Right renal cortex interstitium (tissue), 3 donors: Measurements from ENCODE around the gene BHLHA15. TPM values are rescaled to one million over a fixed set of nuclear protein-coding genes. Genes with fewer than 3 reads are reported as not detected.
"Not testable (repeated sequence)": the region's sequence is repeated elsewhere in the genome, so short reads cannot be mapped to it uniquely, and the experiment has no call there.

Experiments used
- DNase-seq, 3 donors: peaks; one replicate each; pipeline ENCODE4 v3.0.0-alpha.2; 2013; ENCODE audit warnings: low read depth in 3 of 3, low spot score in 2 of 3
- polyA plus RNA-seq, 3 donors: library from polyadenylated mRNA; unstranded; fragments of 120-200 nt; gene quantifications; one replicate each; pipeline ENCODE4 v1.2.1, GENCODE V29; 2013; ENCODE audit not compliant: insufficient read length in 3 of 3

Gene BHLHA15
- polyA plus RNA-seq, 3 donors = 0.29 TPM; not detected in 2

DNA sequence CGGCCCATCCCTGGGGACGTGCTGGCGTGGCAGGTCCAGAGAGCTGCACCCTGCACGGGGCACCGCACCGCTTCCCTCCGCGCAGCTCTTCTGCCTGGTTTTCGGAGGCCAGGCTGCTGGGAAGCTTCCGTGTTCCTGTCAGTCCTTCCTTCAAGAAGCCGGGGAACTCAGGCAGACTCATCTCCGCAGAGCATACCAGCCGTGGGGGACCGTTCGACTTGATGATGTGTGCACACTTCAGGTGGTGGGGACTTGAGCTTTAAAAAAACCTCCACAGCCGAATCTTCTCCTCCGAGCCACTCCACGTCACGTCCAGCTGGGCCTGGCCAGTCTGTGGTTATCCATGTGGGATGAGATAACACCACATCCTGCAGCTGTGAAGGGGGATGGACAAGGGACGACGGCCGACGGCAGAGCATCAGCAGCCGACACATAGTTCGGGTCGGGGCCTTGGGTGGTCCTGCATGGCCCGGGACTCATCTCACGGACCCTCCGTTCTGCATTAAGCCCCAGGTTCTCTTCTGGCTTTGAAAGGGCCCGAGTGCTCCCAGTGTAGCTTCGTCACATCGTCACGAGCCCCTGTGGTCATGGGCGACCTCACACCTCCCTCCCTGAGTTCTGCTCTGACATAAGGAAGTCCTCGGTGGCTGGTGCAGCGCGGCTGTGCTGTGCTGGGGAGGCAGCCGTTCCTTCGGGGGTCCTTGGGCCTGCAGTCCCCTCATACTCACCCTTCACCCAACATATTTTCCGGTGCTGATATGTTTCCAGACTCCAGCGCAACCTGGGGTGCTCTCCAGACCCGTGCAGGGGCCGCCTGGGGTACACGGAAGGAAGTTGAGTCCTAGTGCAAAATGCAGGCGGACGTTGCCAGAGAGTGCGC is 4.5 kb upstream of the BHLHA15 start:
- DNase-seq = no peak

GRCh38 chr7:98209166-98209920 is 1.9 kb upstream of the BHLHA15 start:
- DNase-seq = no peak

GRCh38 chr7:98210513-98211220 is 572 bp upstream of the BHLHA15 start:
- no peak for DNase-seq

GRCh38 chr7:98211676-98212531 is 665 bp downstream of the BHLHA15 start:
- no peak for DNase-seq

- DNase-seq = no peak
Observed at GRCh38 chr7:98212532-98213041, 1.3 kb downstream of the BHLHA15 start.

GRCh38 chr7:98213296-98213887 is 2.2 kb downstream of the BHLHA15 start:
- DNase-seq = no peak

DNA sequence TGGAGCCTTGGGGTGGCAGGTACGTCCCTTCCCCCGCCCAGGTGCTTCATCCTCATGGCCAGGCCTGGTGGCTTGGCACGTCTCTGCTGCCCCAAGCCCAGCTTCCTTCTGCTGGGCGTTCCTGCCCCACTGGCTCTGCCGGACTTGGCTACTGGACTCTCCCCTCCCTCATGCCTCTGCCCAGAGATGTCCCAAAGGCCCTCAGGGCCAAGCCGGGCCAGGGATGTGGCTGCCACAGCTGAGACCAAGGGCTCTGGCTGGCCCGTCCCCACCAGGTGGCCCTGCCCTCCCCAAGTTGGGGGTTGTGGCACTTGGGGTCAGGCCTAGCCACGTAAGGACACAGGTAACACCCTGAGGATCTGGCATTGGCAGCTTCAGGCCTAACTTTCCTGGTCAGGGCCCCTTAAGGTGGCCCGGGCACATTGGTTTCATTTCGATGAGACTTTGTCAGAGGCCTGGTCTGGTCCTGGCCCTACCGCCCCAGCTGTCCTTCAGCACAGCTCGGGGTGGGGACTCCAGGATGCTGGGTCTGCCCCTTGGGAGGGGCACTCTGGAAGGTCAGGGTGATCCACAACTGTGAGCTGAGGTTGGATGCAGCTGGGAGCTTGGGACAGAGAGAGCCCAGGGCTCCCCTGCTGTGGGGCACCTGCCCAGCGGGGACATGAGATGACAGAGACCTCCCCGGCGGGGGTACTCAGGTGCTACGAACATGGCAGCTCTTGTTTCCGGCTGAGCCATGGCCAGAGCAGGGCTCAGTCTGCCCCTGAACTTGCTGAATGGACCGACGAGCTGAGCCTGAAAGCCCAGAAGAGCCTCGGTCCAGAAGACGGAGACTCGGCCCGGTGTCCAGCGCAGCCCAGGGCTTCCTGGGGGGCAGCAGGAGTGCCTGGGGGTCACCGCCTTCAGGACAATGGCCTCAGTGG is 2.9 kb downstream of the BHLHA15 start:
- no peak for DNase-seq

GRCh38 chr7:98214811-98215321 is 3.6 kb downstream of the BHLHA15 start:
- DNase-seq = no peak

GRCh38 chr7:98215561-98216495 is 4.6 kb downstream of the BHLHA15 start:
- no peak for DNase-seq

DNA sequence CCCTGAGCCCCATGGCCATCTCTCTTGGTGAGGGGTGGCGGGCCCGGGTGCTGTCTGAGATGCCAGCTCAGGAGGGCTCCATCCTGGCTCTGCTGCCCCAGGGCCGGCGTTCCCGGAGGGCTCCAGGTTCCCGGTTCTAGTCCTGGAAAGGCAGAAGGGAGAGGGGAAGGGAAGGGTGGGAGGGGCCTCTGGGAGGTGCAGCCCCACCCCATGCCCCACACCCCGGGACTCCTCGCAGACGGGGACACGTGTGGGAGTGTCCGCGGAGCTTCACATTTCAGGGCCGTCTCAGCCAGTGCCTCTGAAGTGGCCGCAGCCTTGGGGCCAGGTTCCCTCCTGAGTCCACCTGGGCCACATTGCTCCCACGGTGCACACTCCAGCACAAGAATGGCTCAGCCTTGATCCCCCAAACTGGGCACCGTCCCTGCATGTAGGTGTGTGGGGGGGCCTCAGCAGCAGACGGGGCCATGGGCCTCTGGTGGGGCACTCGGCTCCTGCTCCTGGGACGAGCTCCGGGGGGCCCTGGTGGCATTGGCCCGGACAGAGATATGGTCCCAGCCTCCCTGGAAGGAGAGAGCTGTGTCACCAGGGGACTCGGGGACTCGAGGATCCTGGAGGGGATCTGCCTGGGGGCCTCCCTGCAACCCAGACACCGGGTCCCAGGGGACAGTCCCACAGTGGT is 5.8 kb downstream of the BHLHA15 start:
- no peak for DNase-seq

GRCh38 chr7:98217623-98218582 is 6.7 kb downstream of the BHLHA15 start:
- no peak for DNase-seq

GRCh38 chr7:98219382-98219781 is 8.1 kb downstream of the BHLHA15 start:
- DNase-seq = not testable (repeated sequence)

DNA sequence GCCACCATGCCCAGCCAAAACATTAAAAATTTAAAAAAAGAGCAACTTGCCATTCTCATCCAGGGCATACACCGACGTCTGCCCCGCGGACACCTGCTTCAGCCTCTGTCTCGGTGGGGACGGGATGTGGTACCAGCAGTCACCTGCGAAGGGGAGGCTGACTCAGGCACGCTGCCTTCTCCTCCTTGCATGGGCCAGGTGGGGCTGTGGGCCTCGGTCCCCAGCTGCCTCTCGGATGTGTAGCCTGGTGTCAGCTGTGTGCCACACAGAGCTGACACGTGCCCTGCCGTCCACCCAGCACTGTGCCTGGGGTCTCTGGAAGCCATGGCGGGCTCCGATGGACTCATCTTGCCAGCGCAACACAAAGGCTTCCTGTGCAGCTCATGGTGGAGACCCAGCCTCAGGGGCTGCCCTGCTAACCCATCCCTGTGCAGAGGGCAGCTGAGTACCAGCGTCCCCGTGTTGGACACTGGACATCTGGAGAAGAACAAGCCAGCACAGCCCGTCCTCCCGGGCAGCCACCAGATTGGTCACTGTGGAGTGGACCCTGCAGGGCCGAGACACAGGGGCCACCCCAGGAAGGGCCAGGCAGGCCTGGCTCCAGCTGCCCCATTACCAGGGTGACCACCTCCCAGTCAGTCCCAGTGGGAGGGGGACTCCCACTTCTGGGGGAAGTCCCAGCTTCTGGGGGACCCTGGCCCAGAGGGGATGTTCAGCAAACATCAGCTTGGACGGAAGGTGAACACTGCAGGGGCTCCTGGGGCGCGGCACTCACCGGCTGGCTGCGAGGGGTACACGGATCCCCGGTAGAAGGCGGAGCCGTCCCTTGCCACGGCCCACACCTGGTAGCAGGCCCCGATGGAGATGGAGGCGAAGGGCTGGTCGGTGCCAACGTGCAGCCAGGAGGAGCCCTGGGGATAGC is 10.6 kb downstream of the BHLHA15 start:
- DNase-seq = no peak

GRCh38 chr7:98222533-98223195 is 11.4 kb downstream of the BHLHA15 start:
- DNase-seq = no peak
